A673 (cell line): Measurements from ENCODE around the gene ZBP1. TPM values are rescaled to one million over a fixed set of nuclear protein-coding genes. Genes with fewer than 3 reads are reported as not detected.

Experiments used
- BruUV-seq: library from RNA; stranded (reverse); fragments of 400-500 nt; replicated peaks from 2 replicates; lab custom pipeline; 2021; lab: Mats Ljungman, UMichigan
- CTCF ChIA-PET: fragments of 300-600 bp; sonication (Branson Sonifier 250); formaldehyde crosslinking; loops from one replicate; lab custom pipeline; 2022; ENCODE audit warnings: antibody characterized with exemption; lab: Charles Lee
- POLR2A ChIA-PET: fragments of 300-600 bp; sonication (Branson Sonifier 250); formaldehyde crosslinking; loops from one replicate; lab custom pipeline; 2022; ENCODE audit warnings: antibody characterized with exemption; ENCODE audit not compliant: low non-redundant PET; lab: Charles Lee
- DNase-seq: peaks from one replicate; pipeline ENCODE4 v3.0.0-alpha.2; 2015; ENCODE audit warnings: low spot score
- H3K27ac ChIP-seq: fragments of 200-600 bp; sonication (generic); 2 replicates; pipeline ENCODE4 v1.5.1; 2016; ENCODE audit warnings: mixed run types, low read depth, mild to moderate bottlenecking, mixed read lengths, antibody characterized with exemption, low read length; ENCODE audit not compliant: poor library complexity, severe bottlenecking
- H3K27me3 ChIP-seq: fragments of 200-600 bp; sonication (generic); replicated peaks from 2 replicates; pipeline ENCODE4 v1.6.1; 2017; ENCODE audit warnings: mixed run types, low read depth, mild to moderate bottlenecking, mixed read lengths, antibody characterized with exemption, low read length; ENCODE audit not compliant: insufficient read depth, poor library complexity
- H3K36me3 ChIP-seq: fragments of 200-600 bp; sonication (generic); 2 replicates; pipeline ENCODE4 v1.6.1; 2016; ENCODE audit warnings: mixed run types, mild to moderate bottlenecking, mixed read lengths, antibody characterized with exemption, low read length; ENCODE audit not compliant: insufficient read depth, poor library complexity, severe bottlenecking
- H3K4me1 ChIP-seq: fragments of 200-600 bp; sonication (generic); 2 replicates; pipeline ENCODE4 v1.6.1; 2017; ENCODE audit warnings: mixed run types, mild to moderate bottlenecking, mixed read lengths, antibody characterized with exemption, low read length; ENCODE audit not compliant: insufficient read depth, poor library complexity, severe bottlenecking
- H3K4me3 ChIP-seq: fragments of 200-600 bp; sonication (generic); 2 replicates; pipeline ENCODE4 v1.5.1; 2016; ENCODE audit warnings: low read depth, mixed run types, mild to moderate bottlenecking, mixed read lengths, low read length; ENCODE audit not compliant: poor library complexity, severe bottlenecking
- H3K9me3 ChIP-seq: fragments of 200-600 bp; sonication (generic); 2 replicates; pipeline ENCODE4 v1.6.1; 2016; ENCODE audit warnings: mixed run types, low read depth, mild to moderate bottlenecking, mixed read lengths, antibody characterized with exemption, low read length; ENCODE audit not compliant: poor library complexity, severe bottlenecking
- EZH2 ChIP-seq: fragments of 200-600 bp; sonication (generic); IDR thresholded peaks from 2 replicates; pipeline ENCODE4 v1.6.1; 2017; ENCODE audit warnings: borderline replicate concordance, low read depth, mild to moderate bottlenecking, mixed read lengths, antibody characterized with exemption, low read length; ENCODE audit not compliant: poor library complexity, severe bottlenecking
- intact Hi-C: fragments of 100-400 bp; cut with micrococcal nuclease; formaldehyde crosslinking; loops from one replicate; pipeline ENCODE4 v1.10.0; 2022; ENCODE audit not compliant: unreplicated experiment
- total RNA-seq: library from RNA; stranded (reverse); gene quantifications from 2 replicates; pipeline ENCODE4 v1.2.3, GENCODE V29; 2021
- TF ChIP-seq, protein P1 (sequence below): fragments of 300-800, 200-600 bp; sonication (generic); conservative IDR thresholded peaks from 2 replicates; pipeline ENCODE4 v1.5.1; 2017; ENCODE audit warnings: low read depth, mild to moderate bottlenecking, antibody characterized with exemption, low read length, moderate library complexity, mixed read lengths

ZBP1 gene
- total RNA-seq, 1 experiment from 2014 or later, result not detected

DNA sequence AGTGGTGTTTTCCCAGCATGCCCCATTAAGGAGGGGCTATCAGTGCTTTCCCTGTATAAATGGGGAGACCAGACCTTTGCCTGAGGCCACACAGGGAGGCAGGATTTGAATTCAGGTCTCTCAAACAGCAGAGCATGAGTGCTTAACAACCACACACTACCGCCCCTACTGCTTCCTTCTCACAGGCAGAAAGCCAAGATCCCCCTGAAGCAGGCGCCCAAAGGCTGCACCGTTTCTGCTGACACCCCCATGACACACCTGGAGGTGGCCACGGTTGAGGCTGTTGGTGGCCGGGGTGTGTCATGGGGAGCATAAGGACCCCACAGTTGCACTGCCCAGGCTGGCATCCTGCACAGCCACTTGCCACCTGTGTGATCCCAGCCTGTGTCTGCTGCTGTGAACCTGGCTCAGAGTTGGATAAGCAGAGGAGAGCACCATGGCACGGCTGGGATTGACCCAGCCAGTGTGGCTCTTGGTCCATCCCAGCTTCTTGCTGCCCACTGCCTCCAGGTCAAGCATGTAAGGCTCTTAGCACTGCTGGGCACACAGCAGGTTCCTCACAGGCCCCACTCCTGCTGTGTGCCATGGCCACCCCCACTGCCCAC is 31.0 kb downstream of the ZBP1 start:
- TF ChIP-seq EZH2, result no peak
- TF ChIP-seq, protein P1, sequence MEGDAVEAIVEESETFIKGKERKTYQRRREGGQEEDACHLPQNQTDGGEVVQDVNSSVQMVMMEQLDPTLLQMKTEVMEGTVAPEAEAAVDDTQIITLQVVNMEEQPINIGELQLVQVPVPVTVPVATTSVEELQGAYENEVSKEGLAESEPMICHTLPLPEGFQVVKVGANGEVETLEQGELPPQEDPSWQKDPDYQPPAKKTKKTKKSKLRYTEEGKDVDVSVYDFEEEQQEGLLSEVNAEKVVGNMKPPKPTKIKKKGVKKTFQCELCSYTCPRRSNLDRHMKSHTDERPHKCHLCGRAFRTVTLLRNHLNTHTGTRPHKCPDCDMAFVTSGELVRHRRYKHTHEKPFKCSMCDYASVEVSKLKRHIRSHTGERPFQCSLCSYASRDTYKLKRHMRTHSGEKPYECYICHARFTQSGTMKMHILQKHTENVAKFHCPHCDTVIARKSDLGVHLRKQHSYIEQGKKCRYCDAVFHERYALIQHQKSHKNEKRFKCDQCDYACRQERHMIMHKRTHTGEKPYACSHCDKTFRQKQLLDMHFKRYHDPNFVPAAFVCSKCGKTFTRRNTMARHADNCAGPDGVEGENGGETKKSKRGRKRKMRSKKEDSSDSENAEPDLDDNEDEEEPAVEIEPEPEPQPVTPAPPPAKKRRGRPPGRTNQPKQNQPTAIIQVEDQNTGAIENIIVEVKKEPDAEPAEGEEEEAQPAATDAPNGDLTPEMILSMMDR, result no peak
- CTCF ChIA-PET, result interaction anchor here (0.6 kb wide), 1 partner anchor 635 kb away, joined by 5 read pairs; no protein-coding TSS in a partner anchor
- intact Hi-C loops, result no loop called here

DNA sequence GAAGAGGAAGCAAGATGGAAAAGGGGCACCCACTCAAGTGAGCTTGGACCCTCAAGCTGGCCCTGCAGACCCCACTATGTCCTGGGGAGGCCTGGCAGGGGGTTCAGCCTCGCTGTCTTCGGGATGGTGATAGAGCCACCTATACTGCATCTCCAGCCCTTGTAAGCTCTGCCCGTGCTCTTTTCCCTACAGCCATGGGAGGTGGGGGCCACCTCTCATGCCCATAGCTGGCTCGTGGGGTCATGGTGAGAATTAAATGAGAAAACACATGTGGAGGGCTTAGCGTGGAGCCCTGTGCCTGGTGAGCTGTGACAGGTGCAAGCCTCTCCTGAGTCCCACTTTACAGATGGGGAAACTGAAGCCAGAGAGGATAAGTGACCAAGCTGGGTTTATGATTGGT is 31.6 kb downstream of the ZBP1 start:
- DNase-seq, result no peak
- H3K27me3 ChIP-seq, result no peaks in the 10 kb centered on the region
- H3K9me3 ChIP-seq, result peaks cover 4% of the 10 kb centered on the region
- H3K36me3 ChIP-seq, result no peaks in the 10 kb centered on the region
- ChIA-PET CTCF (interaction anchor here (0.6 kb wide), 1 partner anchor 636 kb away, joined by 5 read pairs; no protein-coding TSS in a partner anchor), POLR2A (no interaction called here)
- intact Hi-C loops, result no loop called here
- no peak overlapping the region for H3K4me3 ChIP-seq
- peaks cover under 1% of the 10 kb centered on the region for H3K4me1 ChIP-seq
- TF ChIP-seq EZH2, result no peak
- H3K27ac ChIP-seq, result no peak overlapping the region
- no TSS peak for BruUV-seq

More for the DNA sequence above, 31.0 kb downstream of the ZBP1 start:
- no TSS peak for BruUV-seq
- DNase-seq, result no peak
- no peak overlapping the region for H3K4me3 ChIP-seq
- H3K27ac ChIP-seq, result no peak overlapping the region
- H3K9me3 ChIP-seq, result peaks cover 4% of the 10 kb centered on the region
- no peaks in the 10 kb centered on the region for H3K27me3 ChIP-seq
- POLR2A ChIA-PET, result no interaction called here
- no peaks in the 10 kb centered on the region for H3K36me3 ChIP-seq
- H3K4me1 ChIP-seq, result no peaks in the 10 kb centered on the region

DNA sequence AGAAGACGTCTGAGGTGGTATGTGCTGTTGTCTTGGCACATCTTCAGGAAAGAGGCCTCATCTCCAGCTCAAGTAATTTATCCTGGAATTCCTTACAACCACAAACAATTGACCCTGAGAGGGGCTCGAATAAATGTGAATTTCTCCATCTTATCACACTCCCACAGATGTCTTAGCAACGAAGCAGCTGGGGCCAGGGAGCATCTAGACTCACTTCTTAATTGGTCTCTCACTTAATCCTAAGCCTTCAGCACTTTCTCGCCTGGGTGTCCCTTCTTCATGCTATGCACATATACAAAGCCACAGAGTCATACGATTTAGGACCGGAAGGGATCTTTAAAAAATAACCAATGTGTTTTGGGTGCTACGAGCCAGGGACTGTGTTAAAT is 32.2 kb downstream of the ZBP1 start:
- Histone ChIP-seq H3K36me3 (no peaks in the 10 kb centered on the region), H3K9me3 (peaks cover 4% of the 10 kb centered on the region), H3K4me1 (peaks cover 7% of the 10 kb centered on the region), H3K27me3 (no peaks in the 10 kb centered on the region), H3K4me3 (no peak overlapping the region), H3K27ac (no peak overlapping the region)
- intact Hi-C loops, result no loop called here
- DNase-seq, result no peak
- ChIA-PET POLR2A (no interaction called here), CTCF (no interaction called here)
- TF ChIP-seq, protein P1, result no peak
- no peak for TF ChIP-seq EZH2
- no TSS peak for BruUV-seq
